Measurements from ENCODE around the gene KIAA0753. TPM values are rescaled to one million over a fixed set of nuclear protein-coding genes. Genes with fewer than 3 reads are reported as not detected.

The KIAA0753 gene
- total and polyA plus RNA-seq, 7 experiments from 2014 or later: 2.6 to 18.4 (median 13.3) TPM

DNA sequence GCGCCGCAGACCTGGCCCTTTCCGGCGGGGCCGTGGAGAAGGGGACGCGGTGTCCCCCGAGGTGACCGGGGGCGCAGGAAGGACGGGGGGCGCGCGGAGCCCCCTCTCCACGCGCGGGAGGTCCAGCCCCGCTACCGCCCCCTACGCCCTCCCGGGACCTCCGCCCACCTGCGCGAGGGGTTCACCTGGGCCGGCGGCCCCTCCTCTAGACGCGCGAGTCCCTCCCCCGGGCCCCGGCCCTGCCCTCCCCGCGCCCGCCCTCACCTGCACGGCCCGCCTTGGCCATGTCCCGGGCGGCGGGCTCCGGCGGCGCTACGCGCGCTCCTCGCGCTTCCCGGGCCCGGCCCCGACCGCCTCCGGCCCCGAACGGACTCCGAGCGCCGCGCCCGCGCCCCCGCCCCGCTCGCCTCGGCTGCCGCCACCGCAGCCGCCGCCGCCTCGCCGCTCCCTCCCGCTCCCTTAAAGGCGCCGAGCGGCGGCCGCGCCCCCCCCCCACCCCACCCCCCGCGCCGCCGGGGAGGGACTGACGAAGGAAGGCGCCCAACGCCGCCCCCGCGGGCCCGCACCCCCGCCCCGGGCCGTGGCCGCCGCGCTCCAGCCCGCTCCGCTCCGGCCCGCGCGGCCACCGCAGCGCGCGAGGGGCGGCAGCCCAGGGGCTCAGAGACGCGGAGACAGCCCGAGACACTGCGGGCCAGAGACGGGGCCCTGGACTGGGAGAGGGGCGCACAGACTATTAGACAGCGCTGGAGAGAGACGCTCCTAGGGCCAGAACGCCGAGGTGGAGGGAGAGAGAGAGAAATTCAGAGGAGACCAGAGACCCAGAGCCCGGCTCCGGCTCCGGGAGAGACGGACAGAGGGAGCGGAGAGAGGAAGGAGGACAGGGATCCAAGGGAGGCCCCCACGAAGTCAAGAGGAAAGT is 84.1 kb downstream of the KIAA0753 start, which contains the start of gene PITPNM3:
PITPNM3 (minus strand) TSS at position 435 of the 919 bp plus-strand sequence; CDS start at position 286, 149 bp downstream.
- ATAC-seq: peak; percentile 22
- H3K9me3 ChIP-seq (ENCODE audit: control insufficient read depth in 2 of 3, low read length in 3 of 3): no peaks in the 10 kb centered on the region
- no peaks in the 10 kb centered on the region for H3K36me3 ChIP-seq (ENCODE audit: control insufficient read depth in 2 of 3, insufficient read depth in 3 of 3, low read length in 3 of 3)
- Mint-ChIP-seq H3K9me3 (no peaks in the 10 kb centered on the region), H3K27ac (no peak within 1 kb of the TSS), H3K36me3 (peaks cover 0 to 3% (median 0%) of the 10 kb centered on the region in 5 donors), H3K4me1 (peaks cover 5 to 17% (median 15%) of the 10 kb centered on the region in 7 donors), H3K27me3 (peaks cover 43 to 60% (median 53%) of the 10 kb centered on the region in 5 donors), H3K4me3 (peak within 1 kb of the TSS; percentile 42 to 91 (median 64))
- CTCF ChIA-PET: no interaction called here
- intact Hi-C loops (cut with micrococcal nuclease): no loop called here
- peaks cover 0 to 11% of the 10 kb centered on the region in 2 donors for H3K27me3 ChIP-seq (ENCODE audit: control insufficient read depth in 2 of 2, insufficient read depth in 2 of 2, low read length in 2 of 2)
- POLR2A ChIA-PET: no interaction called here
- H3K4me1 ChIP-seq (ENCODE audit: control insufficient read depth in 2 of 2, insufficient read depth in 2 of 2, low read length in 2 of 2): peaks cover 0 to 7% of the 10 kb centered on the region in 2 donors
- no peak for DNase-seq
- H3K27ac ChIP-seq (ENCODE audit: low read depth, low read length): no peak within 1 kb of the TSS
- no peak within 1 kb of the TSS for H3K4me3 ChIP-seq (ENCODE audit: low read length)

DNA sequence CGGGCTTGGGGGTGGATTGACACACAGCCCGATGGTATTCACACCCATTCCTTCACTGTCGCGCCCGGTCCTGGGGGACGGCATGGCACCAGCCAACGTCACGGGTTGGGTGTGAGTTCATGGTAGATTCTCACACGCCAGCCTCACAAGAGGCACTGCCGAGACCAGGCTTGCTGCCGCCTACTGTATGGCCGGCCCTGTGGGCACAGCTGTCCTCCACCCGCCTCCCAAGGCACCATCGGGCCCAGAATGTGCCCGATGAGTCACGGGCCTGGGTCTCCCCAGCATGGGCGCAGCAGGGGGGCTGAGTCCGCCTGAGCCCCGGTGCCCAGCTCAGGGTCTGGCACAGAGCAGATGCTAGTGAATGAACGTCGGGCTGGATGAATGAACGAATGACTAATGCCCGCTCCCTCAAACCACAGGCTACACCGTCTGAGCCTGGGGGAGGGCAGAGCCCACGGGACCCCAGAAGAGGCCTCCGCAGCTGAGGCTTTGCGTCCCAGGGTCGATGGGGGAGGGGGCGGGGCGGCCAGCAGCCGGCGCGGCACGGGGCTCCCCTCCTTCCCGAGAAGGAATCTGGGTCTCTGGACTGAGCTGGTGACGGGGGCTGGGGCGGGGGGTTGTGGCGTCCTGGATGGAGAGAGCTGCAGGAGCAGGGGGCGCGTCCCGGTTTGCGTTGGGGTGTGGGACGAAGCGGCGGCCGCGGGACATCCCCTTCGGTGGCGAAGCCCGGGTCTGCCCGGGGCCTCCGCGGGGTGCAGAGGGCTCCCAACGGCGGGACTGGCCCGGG is 85.0 kb downstream of the KIAA0753 start:
- no peak overlapping the region for H3K27ac Mint-ChIP-seq
- intact Hi-C loops (cut with micrococcal nuclease): no loop called here
- H3K36me3 Mint-ChIP-seq: peaks cover 0 to 3% (median 0%) of the 10 kb centered on the region in 5 donors
- H3K27me3 Mint-ChIP-seq: peaks cover 40 to 58% (median 52%) of the 10 kb centered on the region in 5 donors
- DNase-seq: peak in 1 of 9 donors; percentile 29
- Histone ChIP-seq H3K4me1 (ENCODE audit: control insufficient read depth in 2 of 2, insufficient read depth in 2 of 2, low read length in 2 of 2) (peaks cover 0 to 7% of the 10 kb centered on the region in 2 donors), H3K9me3 (ENCODE audit: control insufficient read depth in 2 of 3, low read length in 3 of 3) (no peaks in the 10 kb centered on the region), H3K4me3 (ENCODE audit: low read length) (no peak overlapping the region), H3K27me3 (ENCODE audit: control insufficient read depth in 2 of 2, insufficient read depth in 2 of 2, low read length in 2 of 2) (peaks cover 0 to 11% of the 10 kb centered on the region in 2 donors), H3K27ac (ENCODE audit: low read depth, low read length) (no peak overlapping the region), H3K36me3 (ENCODE audit: control insufficient read depth in 2 of 3, insufficient read depth in 3 of 3, low read length in 3 of 3) (no peaks in the 10 kb centered on the region)
- no peaks in the 10 kb centered on the region for H3K9me3 Mint-ChIP-seq
- ATAC-seq: peak; percentile 34
- ChIA-PET POLR2A (no interaction called here), CTCF (no interaction called here)
- H3K4me3 Mint-ChIP-seq: peak overlapping the region; percentile 34 to 91 (median 64)
- H3K4me1 Mint-ChIP-seq: peaks cover 5 to 17% (median 14%) of the 10 kb centered on the region in 7 donors

DNA sequence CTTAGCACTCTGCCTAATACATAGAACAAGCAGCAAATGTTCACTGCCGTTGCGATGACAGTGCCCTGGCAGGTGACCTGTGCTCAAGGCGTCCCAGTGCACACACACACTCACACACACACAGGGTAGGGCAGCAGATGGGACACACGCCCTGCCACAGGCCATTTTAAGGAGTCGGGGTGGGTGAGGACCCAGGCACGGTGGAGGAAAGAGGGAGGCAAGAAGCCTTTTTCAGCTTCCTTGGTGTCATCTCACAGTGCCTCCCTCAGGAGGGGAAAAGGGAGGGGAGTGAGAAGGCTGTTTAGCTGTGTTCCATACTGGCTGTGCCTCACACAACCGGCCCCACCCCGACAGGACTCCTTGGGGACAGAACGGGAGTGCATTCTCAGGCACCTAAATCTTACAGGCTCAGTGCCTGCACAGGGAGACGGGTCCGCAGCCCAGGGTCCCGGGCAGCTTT is 85.6 kb downstream of the KIAA0753 start:
- ATAC-seq: no peak
- Mint-ChIP-seq H3K9me3 (no peaks in the 10 kb centered on the region), H3K27ac (no peak overlapping the region), H3K4me3 (peak overlapping the region; percentile 34 to 91 (median 73)), H3K36me3 (peaks cover 0 to 3% (median 0%) of the 10 kb centered on the region in 5 donors), H3K27me3 (peaks cover 37 to 52% (median 46%) of the 10 kb centered on the region in 5 donors), H3K4me1 (peaks cover 5 to 17% (median 14%) of the 10 kb centered on the region in 7 donors)
- H3K36me3 ChIP-seq (ENCODE audit: control insufficient read depth in 2 of 3, insufficient read depth in 3 of 3, low read length in 3 of 3): no peaks in the 10 kb centered on the region
- H3K9me3 ChIP-seq (ENCODE audit: control insufficient read depth in 2 of 3, low read length in 3 of 3): no peaks in the 10 kb centered on the region
- ChIA-PET CTCF (no interaction called here), POLR2A (no interaction called here)
- peaks cover 0 to 7% of the 10 kb centered on the region in 2 donors for H3K4me1 ChIP-seq (ENCODE audit: control insufficient read depth in 2 of 2, insufficient read depth in 2 of 2, low read length in 2 of 2)
- no peak overlapping the region for H3K27ac ChIP-seq (ENCODE audit: low read depth, low read length)
- DNase-seq: no peak
- peaks cover 0 to 11% of the 10 kb centered on the region in 2 donors for H3K27me3 ChIP-seq (ENCODE audit: control insufficient read depth in 2 of 2, insufficient read depth in 2 of 2, low read length in 2 of 2)
- no peak overlapping the region for H3K4me3 ChIP-seq (ENCODE audit: low read length)
- intact Hi-C loops (cut with micrococcal nuclease): no loop called here

DNA sequence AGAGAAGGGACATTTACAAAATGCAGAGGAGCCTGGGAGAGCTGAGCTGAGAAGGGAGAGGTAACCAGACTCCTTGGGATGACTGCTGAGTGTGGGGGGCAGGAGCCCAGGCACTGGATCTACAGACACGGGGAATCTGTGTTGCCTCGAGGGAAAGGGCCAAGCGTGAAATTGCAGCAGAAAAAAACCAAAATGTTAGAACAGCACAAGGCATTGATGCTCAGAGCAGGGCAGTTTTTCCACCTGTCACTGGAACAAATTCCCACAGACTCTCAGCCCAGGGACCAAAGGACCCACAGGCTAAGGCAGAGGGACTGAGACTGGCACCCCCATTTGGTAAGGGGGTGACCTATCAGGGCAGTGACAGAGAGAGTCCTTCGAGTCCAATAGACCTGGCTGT is 86.2 kb downstream of the KIAA0753 start:
- Histone ChIP-seq H3K9me3 (ENCODE audit: control insufficient read depth in 2 of 3, low read length in 3 of 3) (no peaks in the 10 kb centered on the region), H3K36me3 (ENCODE audit: control insufficient read depth in 2 of 3, insufficient read depth in 3 of 3, low read length in 3 of 3) (no peaks in the 10 kb centered on the region), H3K4me1 (ENCODE audit: control insufficient read depth in 2 of 2, insufficient read depth in 2 of 2, low read length in 2 of 2) (peaks cover 0 to 7% of the 10 kb centered on the region in 2 donors), H3K4me3 (ENCODE audit: low read length) (no peak overlapping the region), H3K27me3 (ENCODE audit: control insufficient read depth in 2 of 2, insufficient read depth in 2 of 2, low read length in 2 of 2) (peaks cover 0 to 11% of the 10 kb centered on the region in 2 donors), H3K27ac (ENCODE audit: low read depth, low read length) (no peak overlapping the region)
- POLR2A ChIA-PET: no interaction called here
- H3K27me3 Mint-ChIP-seq: peaks cover 37 to 52% (median 44%) of the 10 kb centered on the region in 5 donors
- H3K4me3 Mint-ChIP-seq: peak overlapping the region in 8 of 10 donors; percentile 34 to 91 (median 76)
- H3K27ac Mint-ChIP-seq: no peak overlapping the region
- ATAC-seq: no peak
- H3K9me3 Mint-ChIP-seq: no peaks in the 10 kb centered on the region
- intact Hi-C loops (cut with micrococcal nuclease): no loop called here
- peaks cover 5 to 17% (median 14%) of the 10 kb centered on the region in 7 donors for H3K4me1 Mint-ChIP-seq
- CTCF ChIA-PET: no interaction called here
- peaks cover 0 to 3% (median 0%) of the 10 kb centered on the region in 5 donors for H3K36me3 Mint-ChIP-seq
- DNase-seq: no peak

DNA sequence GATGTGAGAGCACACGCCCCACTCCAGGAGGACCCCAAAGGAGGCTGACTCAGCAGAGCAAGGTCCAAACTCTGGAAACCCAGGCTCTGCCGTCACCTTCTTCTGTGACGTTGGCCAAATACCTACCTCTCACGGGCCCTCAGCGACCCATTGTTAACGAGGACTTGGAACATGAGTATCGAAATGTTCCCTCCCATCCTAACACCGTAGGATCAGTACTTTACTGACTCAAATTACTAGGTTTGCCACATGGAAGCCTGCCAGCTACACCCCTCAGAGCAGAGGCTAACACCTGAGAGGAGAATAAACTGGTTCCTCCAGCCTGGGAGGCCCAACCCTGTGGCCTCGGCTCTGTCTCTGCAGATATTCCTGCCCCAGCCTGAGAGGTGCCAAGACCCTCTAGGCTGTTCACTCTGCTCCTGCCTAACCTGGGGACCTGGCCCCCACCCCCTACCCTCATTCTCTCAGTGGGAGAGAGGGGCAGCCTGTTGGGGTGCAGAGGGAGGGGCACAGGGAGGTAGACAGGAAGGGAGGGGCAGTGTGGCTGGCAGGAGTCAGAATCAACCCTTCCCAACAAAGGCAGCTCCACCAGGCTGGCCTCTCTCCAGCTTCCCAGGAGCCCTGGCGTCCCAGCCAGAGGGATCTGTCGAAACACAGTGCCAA is 88.5 kb downstream of the KIAA0753 start:
- Histone ChIP-seq H3K27me3 (ENCODE audit: control insufficient read depth in 2 of 2, insufficient read depth in 2 of 2, low read length in 2 of 2) (peaks cover 0 to 9% of the 10 kb centered on the region in 2 donors), H3K27ac (ENCODE audit: low read depth, low read length) (no peak overlapping the region), H3K9me3 (ENCODE audit: control insufficient read depth in 2 of 3, low read length in 3 of 3) (no peaks in the 10 kb centered on the region), H3K4me3 (ENCODE audit: low read length) (no peak overlapping the region), H3K4me1 (ENCODE audit: control insufficient read depth in 2 of 2, insufficient read depth in 2 of 2, low read length in 2 of 2) (peaks cover 0 to 17% of the 10 kb centered on the region in 2 donors), H3K36me3 (ENCODE audit: control insufficient read depth in 2 of 3, insufficient read depth in 3 of 3, low read length in 3 of 3) (no peaks in the 10 kb centered on the region)
- DNase-seq (no peak), ATAC-seq (no peak)
- Mint-ChIP-seq H3K27me3 (peaks cover 22 to 33% (median 24%) of the 10 kb centered on the region in 5 donors), H3K9me3 (no peaks in the 10 kb centered on the region), H3K4me3 (no peak overlapping the region), H3K27ac (no peak overlapping the region), H3K4me1 (peaks cover 15 to 29% (median 24%) of the 10 kb centered on the region in 7 donors), H3K36me3 (peaks cover 0 to 3% (median 0%) of the 10 kb centered on the region in 5 donors)
- POLR2A ChIA-PET: no interaction called here
- CTCF ChIA-PET: no interaction called here
- intact Hi-C loops (cut with micrococcal nuclease): no loop called here

DNA sequence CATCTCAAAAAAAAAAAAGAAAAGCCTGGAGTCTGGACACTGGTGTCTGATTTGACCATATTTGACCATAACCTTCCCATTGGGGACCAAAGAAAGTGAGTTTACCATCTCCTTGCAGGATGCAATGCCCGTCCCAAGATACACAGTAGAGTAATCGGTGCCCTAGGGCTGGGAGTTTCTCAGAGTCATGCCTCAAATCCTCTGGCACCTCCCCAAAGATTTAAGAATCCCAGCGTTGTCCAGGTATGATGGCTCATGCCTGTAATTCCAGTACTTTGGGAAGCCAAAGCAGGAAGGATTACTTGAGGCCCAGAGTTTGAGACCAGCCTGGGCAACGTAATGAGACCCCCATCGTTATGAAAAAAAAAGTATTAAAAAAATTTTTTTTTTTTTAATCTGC is 89.2 kb downstream of the KIAA0753 start:
- DNase-seq (no peak), ATAC-seq (no peak)
- ChIA-PET POLR2A (no interaction called here), CTCF (no interaction called here)
- no peaks in the 10 kb centered on the region for H3K36me3 ChIP-seq (ENCODE audit: control insufficient read depth in 2 of 3, insufficient read depth in 3 of 3, low read length in 3 of 3)
- H3K4me3 Mint-ChIP-seq: no peak overlapping the region
- intact Hi-C loops (cut with micrococcal nuclease): no loop called here
- H3K9me3 ChIP-seq (ENCODE audit: control insufficient read depth in 2 of 3, low read length in 3 of 3): no peaks in the 10 kb centered on the region
- no peak overlapping the region for H3K4me3 ChIP-seq (ENCODE audit: low read length)
- H3K27me3 Mint-ChIP-seq: peaks cover 17 to 29% (median 19%) of the 10 kb centered on the region in 5 donors
- H3K27me3 ChIP-seq (ENCODE audit: control insufficient read depth in 2 of 2, insufficient read depth in 2 of 2, low read length in 2 of 2): peaks cover 0 to 5% of the 10 kb centered on the region in 2 donors
- H3K27ac ChIP-seq (ENCODE audit: low read depth, low read length): no peak overlapping the region
- H3K4me1 Mint-ChIP-seq: peaks cover 12 to 24% (median 19%) of the 10 kb centered on the region in 7 donors
- H3K27ac Mint-ChIP-seq: no peak overlapping the region
- H3K36me3 Mint-ChIP-seq: peaks cover 0 to 3% (median 0%) of the 10 kb centered on the region in 5 donors
- H3K4me1 ChIP-seq (ENCODE audit: control insufficient read depth in 2 of 2, insufficient read depth in 2 of 2, low read length in 2 of 2): peaks cover 0 to 17% of the 10 kb centered on the region in 2 donors
- no peaks in the 10 kb centered on the region for H3K9me3 Mint-ChIP-seq

All from naive thymus-derived CD4-positive, alpha-beta T cell (primary cell).